ENCODE measurements around the gene SCRN1. TPM values are rescaled to one million over a fixed set of nuclear protein-coding genes. Genes with fewer than 3 reads are reported as not detected.
A peak's percentile ranks its signal among the peaks of the same experiment; 100 is the strongest.

SCRN1 gene
- total and polyA plus RNA-seq, 9 donors: 23.4 to 84.0 (median 63.3) TPM

DNA sequence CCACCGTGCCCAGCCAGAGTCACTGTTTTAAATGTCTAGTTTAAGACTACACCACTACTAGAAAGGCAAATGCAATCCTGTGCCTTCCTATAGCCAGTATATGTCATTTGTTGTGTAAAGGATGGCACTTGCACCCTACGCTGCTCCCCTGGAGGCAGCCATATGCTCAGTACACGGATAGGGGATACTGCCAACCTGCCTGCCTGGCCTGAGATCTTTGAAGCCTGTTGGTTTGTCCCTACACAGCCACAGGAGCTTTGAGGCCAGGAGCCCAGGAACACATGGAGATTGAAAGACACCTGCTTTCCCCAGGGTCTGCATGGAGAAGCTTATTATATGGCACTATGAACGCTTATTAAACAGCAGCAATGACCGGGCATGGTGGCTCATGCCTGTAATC is 2.3 kb upstream of the SCRN1 start:
- 95 to 100% (median 96%) methylated on average over 5 of the region's 5 CpGs for whole genome bisulfite sequencing, 3 donors
- no peaks in the 10 kb centered on the region for H3K27me3 ChIP-seq

DNA sequence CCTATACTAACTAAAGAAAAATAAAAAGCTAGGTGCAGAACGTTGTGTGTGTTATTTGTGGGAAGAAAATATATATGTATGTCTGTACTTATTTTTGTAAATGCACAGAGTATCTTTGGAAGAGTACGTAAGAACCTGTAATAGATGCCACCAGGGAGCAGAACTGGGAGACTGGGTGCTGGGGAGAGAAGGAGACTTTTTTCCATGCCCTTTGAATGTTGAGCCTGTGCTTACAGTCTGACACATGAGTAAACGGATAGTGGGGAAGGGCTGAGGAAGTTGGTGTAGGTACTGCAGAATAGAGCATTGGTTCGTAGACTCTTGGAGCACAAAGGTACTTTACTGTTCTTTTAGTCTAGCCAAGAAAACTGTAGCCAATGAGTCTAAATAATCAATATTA is 1.3 kb upstream of the SCRN1 start:
- no peaks in the 10 kb centered on the region for H3K9me3 ChIP-seq
- WGBS, 3 donors: 80 to 87% (median 85%) methylated on average over 4 of the region's 4 CpGs
- no peaks in the 10 kb centered on the region for H3K36me3 ChIP-seq
- TF ChIP-seq POLR2A (IDR thresholded peaks at IDR 0.05) (no peak), EP300 (IDR thresholded peaks at IDR 0.05) (no peak)
- TF ChIP-seq, protein P1, sequence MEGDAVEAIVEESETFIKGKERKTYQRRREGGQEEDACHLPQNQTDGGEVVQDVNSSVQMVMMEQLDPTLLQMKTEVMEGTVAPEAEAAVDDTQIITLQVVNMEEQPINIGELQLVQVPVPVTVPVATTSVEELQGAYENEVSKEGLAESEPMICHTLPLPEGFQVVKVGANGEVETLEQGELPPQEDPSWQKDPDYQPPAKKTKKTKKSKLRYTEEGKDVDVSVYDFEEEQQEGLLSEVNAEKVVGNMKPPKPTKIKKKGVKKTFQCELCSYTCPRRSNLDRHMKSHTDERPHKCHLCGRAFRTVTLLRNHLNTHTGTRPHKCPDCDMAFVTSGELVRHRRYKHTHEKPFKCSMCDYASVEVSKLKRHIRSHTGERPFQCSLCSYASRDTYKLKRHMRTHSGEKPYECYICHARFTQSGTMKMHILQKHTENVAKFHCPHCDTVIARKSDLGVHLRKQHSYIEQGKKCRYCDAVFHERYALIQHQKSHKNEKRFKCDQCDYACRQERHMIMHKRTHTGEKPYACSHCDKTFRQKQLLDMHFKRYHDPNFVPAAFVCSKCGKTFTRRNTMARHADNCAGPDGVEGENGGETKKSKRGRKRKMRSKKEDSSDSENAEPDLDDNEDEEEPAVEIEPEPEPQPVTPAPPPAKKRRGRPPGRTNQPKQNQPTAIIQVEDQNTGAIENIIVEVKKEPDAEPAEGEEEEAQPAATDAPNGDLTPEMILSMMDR (IDR thresholded peaks at IDR 0.05): no peak
- H3K4me1 ChIP-seq (ENCODE audit: insufficient read depth): peaks cover 9% of the 10 kb centered on the region
- no peak overlapping the region for H3K27ac ChIP-seq
- intact Hi-C loops (cut with DNase I): no loop called here
- DNase-seq: no peak
- H3K4me3 ChIP-seq: no peak overlapping the region
- H3K27me3 ChIP-seq: no peaks in the 10 kb centered on the region

More for the DNA sequence above, 2.3 kb upstream of the SCRN1 start:
- peaks cover 7% of the 10 kb centered on the region for H3K4me1 ChIP-seq (ENCODE audit: insufficient read depth)
- H3K36me3 ChIP-seq: no peaks in the 10 kb centered on the region
- H3K9me3 ChIP-seq: no peaks in the 10 kb centered on the region
- TF ChIP-seq, protein P1 (IDR thresholded peaks at IDR 0.05): no peak
- TF ChIP-seq EP300 (IDR thresholded peaks at IDR 0.05) (no peak), POLR2A (IDR thresholded peaks at IDR 0.05) (no peak)
- H3K27ac ChIP-seq: no peak overlapping the region
- intact Hi-C loops (cut with DNase I): no loop called here
- no peak overlapping the region for H3K4me3 ChIP-seq
- DNase-seq: no peak

DNA sequence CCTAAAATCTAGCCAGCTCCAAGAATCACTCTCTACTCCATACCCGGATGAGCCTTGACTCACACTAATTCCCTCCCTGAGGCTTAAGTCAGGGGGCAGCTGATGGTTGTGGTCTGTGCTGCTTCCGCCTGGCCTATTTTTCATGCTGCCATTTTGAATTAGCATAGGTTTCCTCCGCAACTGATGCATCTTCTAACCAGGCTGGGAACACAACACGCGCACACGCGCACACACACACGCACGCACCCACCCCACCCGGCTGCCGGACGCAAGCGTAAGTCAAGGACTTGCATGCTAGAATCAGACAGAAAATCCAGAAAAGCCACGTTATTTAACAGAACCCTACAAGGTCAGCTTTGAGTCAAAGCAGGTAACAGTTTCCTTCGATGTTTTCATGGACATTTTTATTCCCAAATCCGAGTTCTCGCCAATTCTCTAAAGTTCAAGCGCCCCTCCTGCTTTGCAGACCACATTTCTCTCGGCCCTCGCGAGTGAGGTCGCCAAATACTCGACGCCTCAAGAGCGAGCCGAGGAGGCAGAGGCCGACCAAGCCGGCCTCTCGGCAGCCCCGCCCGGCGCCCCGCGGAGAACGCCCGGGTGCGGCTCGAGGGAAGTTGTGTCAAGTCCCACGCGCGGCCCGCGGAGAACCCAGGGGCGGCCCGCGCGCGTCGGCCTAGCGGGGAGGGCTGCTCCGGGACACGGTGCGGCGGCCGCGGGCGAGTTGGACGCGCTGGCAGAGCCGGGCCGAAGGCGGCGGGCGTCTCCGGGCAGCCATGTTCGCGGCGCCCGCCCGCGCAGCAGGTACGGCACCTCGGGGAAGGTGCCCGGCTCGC is 961 bp downstream of the SCRN1 start:
- TF ChIP-seq POLR2A (IDR thresholded peaks at IDR 0.05) (no peak), EP300 (IDR thresholded peaks at IDR 0.05) (no peak)
- TF ChIP-seq, protein P1 (IDR thresholded peaks at IDR 0.05): no peak
- Histone ChIP-seq H3K27ac (peak overlapping the region; percentile 86 to 89), H3K9me3 (no peaks in the 10 kb centered on the region), H3K27me3 (no peaks in the 10 kb centered on the region), H3K4me1 (ENCODE audit: insufficient read depth) (peaks cover 9% of the 10 kb centered on the region), H3K4me3 (peak overlapping the region; percentile 65), H3K36me3 (no peaks in the 10 kb centered on the region)
- intact Hi-C loops (cut with DNase I): no loop called here
- peak; percentile 42 to 68 (median 51) for DNase-seq
- 6 to 13% (median 13%) methylated on average over 55 to 75 of the region's 75 CpGs for WGBS, 3 donors

DNA sequence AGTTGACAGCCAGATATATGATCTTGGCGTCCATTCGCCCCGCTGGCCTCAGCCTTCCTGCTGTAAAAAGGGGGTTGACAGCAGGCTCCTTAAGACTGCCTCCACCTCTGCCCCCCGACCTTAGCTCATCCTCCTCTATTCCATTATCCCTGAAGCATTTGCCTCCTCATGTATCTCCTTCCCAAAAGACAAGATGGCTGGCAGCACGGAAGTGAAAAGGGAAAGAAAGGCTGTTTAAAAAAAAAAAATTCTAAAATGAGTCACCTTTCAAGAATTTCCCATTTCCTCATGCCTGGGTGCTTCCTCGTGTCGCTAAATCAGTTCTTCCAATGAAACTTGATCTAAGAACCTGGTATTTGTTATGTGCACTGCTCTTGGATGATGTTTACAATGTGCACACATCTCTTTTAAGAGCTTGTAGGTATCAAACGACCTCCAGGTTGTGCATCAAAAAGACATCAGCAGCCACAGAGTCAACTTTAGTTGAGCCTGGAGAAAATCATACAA is 1.7 kb downstream of the SCRN1 start:
- H3K36me3 ChIP-seq: no peaks in the 10 kb centered on the region
- no peaks in the 10 kb centered on the region for H3K27me3 ChIP-seq
- peak overlapping the region; percentile 65 for H3K4me3 ChIP-seq
- H3K4me1 ChIP-seq (ENCODE audit: insufficient read depth): peaks cover 9% of the 10 kb centered on the region
- peak in 3 of 5 donors; percentile 17 to 37 (median 28) for DNase-seq
- WGBS, 3 donors: 48 to 52% (median 52%) methylated on average over 8 of the region's 8 CpGs
- H3K9me3 ChIP-seq: no peaks in the 10 kb centered on the region
- TF ChIP-seq EP300 (IDR thresholded peaks at IDR 0.05) (no peak), POLR2A (IDR thresholded peaks at IDR 0.05) (no peak)
- TF ChIP-seq, protein P1 (IDR thresholded peaks at IDR 0.05): no peak
- peak overlapping the region in 1 of 2 donors; percentile 86 for H3K27ac ChIP-seq
- intact Hi-C loops (cut with DNase I): no loop called here

Data from ovary (tissue), 9 donors.